Measurements from ENCODE around the gene XKRX. TPM values are rescaled to one million over a fixed set of nuclear protein-coding genes. Genes with fewer than 3 reads are reported as not detected.

The XKRX gene
- total RNA-seq, 1 donor = under 0.01 TPM

DNA sequence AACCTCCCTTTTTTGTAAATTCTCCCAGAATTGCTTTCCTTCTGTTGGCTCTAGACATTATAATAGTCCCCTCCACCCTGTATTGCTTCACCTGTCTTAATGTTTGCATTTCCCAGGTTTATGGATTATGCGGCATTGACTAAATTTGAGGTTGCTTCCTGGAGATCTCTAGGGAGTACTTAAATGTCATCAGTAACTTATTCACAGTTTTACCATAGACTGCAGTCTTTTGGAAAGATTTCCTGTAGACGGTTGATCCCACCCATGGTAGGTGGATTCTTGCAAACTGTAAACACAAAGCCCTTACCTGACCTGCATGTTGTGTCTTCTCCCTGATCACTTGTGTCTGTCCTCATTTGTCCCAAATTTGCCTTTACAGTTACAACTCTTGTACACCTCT, 48.3 kb downstream of the XKRX start:
- H3K27ac ChIP-seq (ENCODE audit: low read depth, low read length) = no peak overlapping the region
- no peaks in the 10 kb centered on the region for H4K20me1 ChIP-seq (ENCODE audit: insufficient read depth, low read length)
- H3K4me3 ChIP-seq (ENCODE audit: insufficient read depth, low read length) = no peak overlapping the region
- no peaks in the 10 kb centered on the region for H3K36me3 ChIP-seq (ENCODE audit: insufficient read depth, low read length)
- H3K4me1 ChIP-seq (ENCODE audit: insufficient read depth, low read length) = no peaks in the 10 kb centered on the region
- peak; percentile 52 for DNase-seq (ENCODE audit: insufficient read length, low spot score, missing footprints)
- peaks cover 10% of the 10 kb centered on the region for H3K27me3 ChIP-seq (ENCODE audit: insufficient read depth, low read length)
- H2AFZ ChIP-seq (ENCODE audit: low read length) = no peak overlapping the region
- TF ChIP-seq, protein P1, sequence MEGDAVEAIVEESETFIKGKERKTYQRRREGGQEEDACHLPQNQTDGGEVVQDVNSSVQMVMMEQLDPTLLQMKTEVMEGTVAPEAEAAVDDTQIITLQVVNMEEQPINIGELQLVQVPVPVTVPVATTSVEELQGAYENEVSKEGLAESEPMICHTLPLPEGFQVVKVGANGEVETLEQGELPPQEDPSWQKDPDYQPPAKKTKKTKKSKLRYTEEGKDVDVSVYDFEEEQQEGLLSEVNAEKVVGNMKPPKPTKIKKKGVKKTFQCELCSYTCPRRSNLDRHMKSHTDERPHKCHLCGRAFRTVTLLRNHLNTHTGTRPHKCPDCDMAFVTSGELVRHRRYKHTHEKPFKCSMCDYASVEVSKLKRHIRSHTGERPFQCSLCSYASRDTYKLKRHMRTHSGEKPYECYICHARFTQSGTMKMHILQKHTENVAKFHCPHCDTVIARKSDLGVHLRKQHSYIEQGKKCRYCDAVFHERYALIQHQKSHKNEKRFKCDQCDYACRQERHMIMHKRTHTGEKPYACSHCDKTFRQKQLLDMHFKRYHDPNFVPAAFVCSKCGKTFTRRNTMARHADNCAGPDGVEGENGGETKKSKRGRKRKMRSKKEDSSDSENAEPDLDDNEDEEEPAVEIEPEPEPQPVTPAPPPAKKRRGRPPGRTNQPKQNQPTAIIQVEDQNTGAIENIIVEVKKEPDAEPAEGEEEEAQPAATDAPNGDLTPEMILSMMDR (IDR thresholded peaks at IDR 0.05; ENCODE audit: extremely low read depth, low read depth, low read length) = no peak
- no peaks in the 10 kb centered on the region for H3K9me3 ChIP-seq (ENCODE audit: low read depth, low read length)
- no peaks in the 10 kb centered on the region for H3K79me2 ChIP-seq (ENCODE audit: insufficient read depth, low read length)
- H3K4me2 ChIP-seq (ENCODE audit: insufficient read depth, low read length) = no peak overlapping the region

DNA sequence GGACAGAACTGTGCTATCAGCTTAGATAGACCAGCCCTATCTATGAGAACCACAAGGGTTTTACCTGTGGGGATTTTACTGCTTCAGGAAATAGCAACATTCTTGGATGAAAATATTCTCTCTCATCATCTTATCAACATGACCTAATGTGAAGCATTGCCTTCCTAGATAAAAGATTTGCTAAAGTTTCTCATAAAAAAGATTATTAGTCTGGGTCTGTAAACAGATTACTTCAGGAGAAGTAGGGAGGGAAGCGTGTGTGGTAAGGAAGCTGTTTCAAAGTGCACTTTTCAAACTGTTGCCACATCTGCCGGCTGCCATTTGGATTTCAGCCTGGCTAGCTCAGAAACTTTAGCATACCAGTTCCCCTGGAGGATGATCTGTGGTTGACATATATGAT, 54.4 kb downstream of the XKRX start, which contains the start of gene NOX1:
Gene NOX1 (minus strand): TSS at position 35 of the 400 bp plus-strand sequence. CDS start 220 bp downstream, outside the sequence.
- Histone ChIP-seq H3K27ac (ENCODE audit: low read depth, low read length) (no peak within 1 kb of the TSS), H3K79me2 (ENCODE audit: insufficient read depth, low read length) (no peaks in the 10 kb centered on the region), H3K9me3 (ENCODE audit: low read depth, low read length) (no peaks in the 10 kb centered on the region), H3K27me3 (ENCODE audit: insufficient read depth, low read length) (peaks cover 10% of the 10 kb centered on the region), H3K4me1 (ENCODE audit: insufficient read depth, low read length) (no peaks in the 10 kb centered on the region), H2AFZ (ENCODE audit: low read length) (no peak within 1 kb of the TSS), H4K20me1 (ENCODE audit: insufficient read depth, low read length) (no peaks in the 10 kb centered on the region), H3K36me3 (ENCODE audit: insufficient read depth, low read length) (no peaks in the 10 kb centered on the region), H3K4me2 (ENCODE audit: insufficient read depth, low read length) (no peak within 1 kb of the TSS), H3K4me3 (ENCODE audit: insufficient read depth, low read length) (no peak within 1 kb of the TSS)
- no peak for DNase-seq (ENCODE audit: insufficient read length, low spot score, missing footprints)
- TF ChIP-seq, protein P1 (IDR thresholded peaks at IDR 0.05; ENCODE audit: extremely low read depth, low read depth, low read length) = no peak

DNA sequence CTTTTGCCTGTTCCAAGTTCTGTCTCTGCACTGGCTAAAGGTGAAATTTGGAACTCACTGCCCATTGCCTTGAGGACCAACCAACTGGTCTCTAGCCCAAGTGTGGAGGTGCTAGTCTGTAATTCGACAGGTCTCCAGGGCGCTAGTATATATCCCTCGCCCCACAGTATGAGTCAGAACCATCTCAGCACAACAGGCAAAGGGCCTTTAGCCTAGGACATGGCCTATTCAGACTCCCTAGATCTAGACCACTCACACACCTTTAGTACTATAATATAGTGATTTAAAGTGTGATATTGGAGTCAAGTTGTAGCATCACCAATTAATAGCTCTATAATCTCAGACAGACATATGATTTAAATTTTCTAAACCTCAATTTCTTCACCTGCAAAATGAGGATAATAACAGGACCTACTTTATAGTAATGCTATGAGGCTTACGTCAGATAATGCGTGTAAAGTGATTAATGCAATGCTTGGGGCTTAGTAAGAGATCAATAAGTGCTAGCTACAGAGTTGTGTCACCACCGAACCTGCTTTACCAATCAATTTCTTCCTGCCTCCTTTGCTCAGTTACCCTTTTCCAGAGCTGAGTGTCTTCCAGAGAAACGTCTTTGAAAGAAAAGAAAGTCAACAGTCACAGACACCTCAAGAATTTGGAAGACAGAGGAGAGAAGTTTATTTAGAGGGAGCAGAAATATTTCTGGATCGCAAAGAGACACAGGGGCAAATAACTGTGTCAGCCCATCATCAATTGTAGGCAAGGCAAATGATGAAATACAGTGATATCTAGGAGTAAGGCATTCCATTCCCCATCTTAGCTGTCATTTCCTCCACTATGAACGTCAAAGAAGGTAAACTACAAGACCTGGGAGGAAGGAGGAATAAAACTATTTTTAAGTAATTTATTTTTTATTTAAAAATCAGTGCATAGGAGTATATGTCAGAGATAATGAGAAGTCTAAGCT, 56.8 kb downstream of the XKRX start:
- H3K27ac ChIP-seq (ENCODE audit: low read depth, low read length) = no peak overlapping the region
- no peak for DNase-seq (ENCODE audit: insufficient read length, low spot score, missing footprints)

DNA sequence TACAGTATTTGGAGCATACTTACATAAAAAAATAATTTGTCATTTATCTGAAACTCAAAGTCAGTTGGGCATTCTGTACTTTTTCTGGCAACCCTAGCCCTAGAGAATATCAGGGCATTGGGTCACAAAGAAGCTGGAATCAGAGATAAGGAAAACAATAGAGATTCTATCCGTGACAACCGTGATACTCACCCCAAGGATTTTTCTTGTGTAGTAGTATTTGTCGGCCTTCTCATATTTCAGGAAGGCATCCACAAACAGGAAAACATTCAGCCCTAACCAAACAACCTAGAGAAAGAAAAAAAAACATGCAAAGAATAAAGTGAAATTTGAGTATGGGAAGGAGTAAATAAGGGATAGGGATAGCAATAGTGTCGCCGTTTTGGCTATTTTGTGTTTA, 58.2 kb downstream of the XKRX start:
- DNase-seq (ENCODE audit: insufficient read length, low spot score, missing footprints) = no peak
- Histone ChIP-seq H3K4me1 (ENCODE audit: insufficient read depth, low read length) (no peaks in the 10 kb centered on the region), H4K20me1 (ENCODE audit: insufficient read depth, low read length) (no peaks in the 10 kb centered on the region), H3K4me2 (ENCODE audit: insufficient read depth, low read length) (no peak overlapping the region), H3K79me2 (ENCODE audit: insufficient read depth, low read length) (no peaks in the 10 kb centered on the region), H2AFZ (ENCODE audit: low read length) (no peak overlapping the region), H3K36me3 (ENCODE audit: insufficient read depth, low read length) (no peaks in the 10 kb centered on the region), H3K27ac (ENCODE audit: low read depth, low read length) (no peak overlapping the region), H3K4me3 (ENCODE audit: insufficient read depth, low read length) (no peak overlapping the region), H3K27me3 (ENCODE audit: insufficient read depth, low read length) (peaks cover 10% of the 10 kb centered on the region), H3K9me3 (ENCODE audit: low read depth, low read length) (no peaks in the 10 kb centered on the region)
- TF ChIP-seq, protein P1 (IDR thresholded peaks at IDR 0.05; ENCODE audit: extremely low read depth, low read depth, low read length) = no peak

More for the DNA sequence above, 56.8 kb downstream of the XKRX start:
- H3K36me3 ChIP-seq (ENCODE audit: insufficient read depth, low read length) = no peaks in the 10 kb centered on the region
- no peaks in the 10 kb centered on the region for H3K4me1 ChIP-seq (ENCODE audit: insufficient read depth, low read length)
- TF ChIP-seq, protein P1 (IDR thresholded peaks at IDR 0.05; ENCODE audit: extremely low read depth, low read depth, low read length) = no peak
- no peaks in the 10 kb centered on the region for H3K9me3 ChIP-seq (ENCODE audit: low read depth, low read length)
- H2AFZ ChIP-seq (ENCODE audit: low read length) = no peak overlapping the region
- no peak overlapping the region for H3K4me3 ChIP-seq (ENCODE audit: insufficient read depth, low read length)
- H3K79me2 ChIP-seq (ENCODE audit: insufficient read depth, low read length) = no peaks in the 10 kb centered on the region
- no peaks in the 10 kb centered on the region for H4K20me1 ChIP-seq (ENCODE audit: insufficient read depth, low read length)
- H3K4me2 ChIP-seq (ENCODE audit: insufficient read depth, low read length) = no peak overlapping the region
- H3K27me3 ChIP-seq (ENCODE audit: insufficient read depth, low read length) = peaks cover 10% of the 10 kb centered on the region
